GM18499 (cell line): ENCODE results near the gene SRGAP3.

ENCODE experiments used
- ATAC-seq: cut with Tn5 transposase; IDR thresholded peaks from one replicate; pipeline ENCODE4 v1.9.1; 2021; ENCODE audit warnings: moderate number of reproducible peaks; ENCODE audit not compliant: insufficient read depth, unreplicated experiment

The SRGAP3 gene

GRCh38 chr3:9123840-9124239 lies 125.6 kb downstream of the SRGAP3 start:
- ATAC-seq: no peak

- no peak for ATAC-seq
Observed at GRCh38 chr3:9122732-9123364, 126.6 kb downstream of the SRGAP3 start.

- no peak for ATAC-seq
Observed at GRCh38 chr3:9121366-9122001, 128.0 kb downstream of the SRGAP3 start.

DNA sequence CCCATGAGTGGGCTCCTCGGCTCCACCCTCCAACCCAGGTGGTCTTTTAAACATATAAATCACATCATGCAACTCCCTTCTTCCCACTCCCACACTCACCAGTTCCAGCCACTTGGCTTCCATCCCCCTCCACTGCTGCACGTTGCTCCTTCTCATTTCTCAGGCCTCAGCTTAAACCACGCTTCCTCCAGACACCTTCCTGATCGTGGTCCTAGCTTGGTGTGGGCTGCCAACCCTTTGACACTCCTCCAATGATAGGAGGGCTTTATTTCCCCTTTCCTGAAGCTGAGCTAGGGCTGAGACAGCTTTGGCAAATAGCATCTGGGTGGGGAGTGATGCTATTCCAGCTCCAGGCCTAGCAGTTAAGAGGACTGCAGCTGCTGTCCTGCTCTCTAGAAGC lies 130.1 kb downstream of the SRGAP3 start:
- ATAC-seq: no peak

GRCh38 chr3:9118222-9118621 lies 131.2 kb downstream of the SRGAP3 start:
- no peak for ATAC-seq

DNA sequence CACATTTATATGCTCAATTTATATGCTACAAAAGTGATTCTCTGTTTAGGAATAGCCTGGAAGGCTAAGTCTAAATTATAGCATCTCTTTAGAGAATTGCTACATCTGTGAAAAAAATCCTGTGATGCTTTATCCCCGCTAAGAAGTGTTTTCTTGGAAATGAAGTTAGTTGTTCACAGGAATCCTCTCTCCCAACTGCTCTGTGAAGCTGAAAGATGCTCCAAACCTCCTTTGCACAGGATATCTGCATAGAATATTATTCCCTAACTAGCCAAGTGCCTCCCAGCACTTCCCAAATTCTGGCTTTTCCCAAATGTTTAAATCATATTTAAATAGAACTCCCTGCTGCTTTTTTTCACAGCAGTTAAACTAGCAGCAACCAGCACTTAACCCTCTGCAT lies 132.2 kb downstream of the SRGAP3 start:
- no peak for ATAC-seq

GRCh38 chr3:9116336-9116735 lies 133.1 kb downstream of the SRGAP3 start:
- ATAC-seq: no peak

GRCh38 chr3:9115336-9115735 lies 134.1 kb downstream of the SRGAP3 start:
- no peak for ATAC-seq

- ATAC-seq: no peak
Observed at GRCh38 chr3:9113040-9113439, 136.4 kb downstream of the SRGAP3 start.

DNA sequence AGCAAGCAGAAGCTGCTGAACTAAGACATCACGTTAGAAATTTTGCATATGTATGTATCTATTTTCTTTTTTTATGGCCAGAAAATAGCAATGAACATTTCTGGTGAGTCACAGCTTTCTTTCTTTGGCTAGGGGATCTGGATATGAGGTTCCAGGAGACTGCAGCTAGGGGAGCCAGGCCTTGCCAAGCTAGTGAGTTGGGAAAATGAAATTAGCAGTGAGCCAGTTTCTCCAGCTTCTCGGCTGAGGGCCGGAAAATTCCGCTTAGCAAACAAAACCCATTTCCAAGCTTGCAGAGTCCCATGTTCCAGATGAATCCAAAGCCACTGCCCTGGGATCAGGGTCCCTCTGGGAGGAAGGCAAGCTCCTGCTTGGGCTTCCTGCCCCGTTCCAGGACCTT lies 137.6 kb downstream of the SRGAP3 start:
- no peak for ATAC-seq

DNA sequence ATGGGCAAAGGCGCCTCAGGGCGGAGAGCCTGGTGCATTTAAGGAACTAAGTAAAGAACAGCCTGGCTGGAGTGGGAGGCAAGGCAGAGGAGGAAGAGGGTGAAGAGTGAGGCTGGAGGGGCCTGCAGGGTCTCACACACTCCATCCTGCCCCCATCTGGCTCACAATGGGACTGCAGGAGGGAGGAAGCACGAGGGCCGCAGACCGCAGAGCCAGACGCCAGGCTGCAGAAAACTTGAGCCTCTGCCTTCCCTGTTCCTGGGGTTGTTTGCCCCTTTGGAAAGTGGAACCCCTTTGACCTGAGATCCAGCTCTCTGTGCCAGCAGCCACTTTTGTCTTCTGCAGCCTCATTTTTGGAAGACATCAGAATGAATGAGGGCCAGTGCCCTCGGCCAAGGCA lies 138.0 kb downstream of the SRGAP3 start:
- ATAC-seq: no peak

- ATAC-seq: no peak
Observed at GRCh38 chr3:9110802-9111201, 138.6 kb downstream of the SRGAP3 start.

GRCh38 chr3:9110316-9110715 lies 139.1 kb downstream of the SRGAP3 start:
- ATAC-seq: no peak

- no peak for ATAC-seq
Observed at GRCh38 chr3:9109568-9109914, 139.9 kb downstream of the SRGAP3 start.

GRCh38 chr3:9108876-9109567 lies 140.4 kb downstream of the SRGAP3 start:
- no peak for ATAC-seq

GRCh38 chr3:9107738-9108137 lies 141.7 kb downstream of the SRGAP3 start:
- no peak for ATAC-seq

- no peak for ATAC-seq
Observed at GRCh38 chr3:9105421-9105820, 144.0 kb downstream of the SRGAP3 start.

DNA sequence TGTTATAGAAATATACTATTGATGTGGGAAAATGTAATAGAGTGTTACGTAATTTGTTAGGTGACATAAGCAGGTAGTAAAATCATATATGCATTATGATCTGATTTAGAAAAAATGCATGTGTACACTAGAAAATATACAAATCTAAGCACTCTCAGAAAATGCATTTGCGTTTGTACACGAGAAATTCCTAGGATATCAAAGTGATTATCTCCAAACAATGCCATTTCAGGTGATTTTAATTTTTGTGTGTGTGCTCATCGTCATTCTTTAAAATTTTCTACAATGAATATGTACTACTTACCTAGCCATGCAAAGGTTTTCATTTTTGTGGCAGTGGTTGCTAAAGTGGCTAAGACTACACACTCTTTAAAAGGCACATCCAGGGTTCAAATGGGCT lies 145.3 kb downstream of the SRGAP3 start:
- no peak for ATAC-seq

DNA sequence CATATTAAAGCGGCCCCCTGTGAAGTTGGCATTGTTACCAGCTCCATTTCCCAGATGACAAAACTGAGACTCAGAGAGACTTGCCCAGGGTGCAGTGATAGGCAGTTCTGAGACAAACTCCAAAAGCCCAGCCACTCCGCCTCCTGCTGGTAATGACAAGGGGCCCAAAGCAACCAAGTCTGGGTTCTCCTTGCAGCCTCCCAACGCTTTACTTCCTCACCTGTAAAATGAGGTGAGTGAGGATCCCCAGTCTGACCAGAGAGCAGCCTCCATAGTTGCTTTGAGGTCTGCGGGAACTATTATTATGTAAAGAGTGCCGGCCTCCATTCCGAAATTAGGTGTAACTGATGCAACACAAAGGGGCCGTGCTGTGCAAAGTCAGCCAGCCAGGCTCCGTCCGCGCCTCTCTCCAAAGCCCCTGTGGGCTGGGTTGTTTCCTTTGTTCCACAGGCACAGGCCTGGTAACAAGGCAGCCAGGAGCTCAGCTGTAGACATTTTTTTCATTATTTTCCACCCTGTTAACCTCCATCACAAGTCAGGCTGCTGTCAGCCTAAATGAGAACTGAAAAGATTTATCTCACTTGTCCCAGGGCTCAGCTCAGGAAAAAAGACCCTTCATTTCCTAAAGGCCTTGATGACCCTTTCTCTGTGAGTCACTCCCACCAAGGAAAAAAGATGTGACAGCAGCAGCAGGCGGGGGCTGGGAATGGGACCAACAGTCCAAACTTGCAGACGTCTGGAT lies 147.0 kb downstream of the SRGAP3 start:
- no peak for ATAC-seq

DNA sequence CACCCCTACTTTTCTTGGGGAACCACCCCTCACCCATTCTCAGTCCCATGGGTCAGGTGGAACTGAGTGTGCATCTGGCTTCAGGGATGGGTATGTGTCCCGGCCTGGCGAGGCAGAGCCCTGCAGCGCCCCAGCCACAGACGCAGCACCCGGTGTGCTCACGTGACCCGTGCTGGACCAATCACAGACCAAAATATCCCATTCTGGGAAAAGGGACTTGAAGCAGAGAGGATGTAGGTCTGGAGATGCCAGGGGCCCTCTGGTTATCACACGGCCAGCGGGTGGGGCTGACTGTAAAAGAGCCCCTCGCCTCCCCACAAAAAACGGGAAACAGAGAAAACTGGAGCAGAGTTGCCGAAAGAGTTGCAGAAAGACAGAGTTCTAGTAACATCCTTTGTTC lies 148.2 kb downstream of the SRGAP3 start:
- ATAC-seq: no peak

- no peak for ATAC-seq
Observed at GRCh38 chr3:9100513-9100894, 148.9 kb downstream of the SRGAP3 start.
